Stimulated activated CD4-positive, alpha-beta T cell treated with anti-CD3 and anti-CD28 coated beads, Interleukin-2, amount 100 ng/mL, for 4 hours (primary cell): ENCODE results near the gene LRRC4C.
"Not testable (repeated sequence)": the region's sequence is repeated elsewhere in the genome, so short reads cannot be mapped to it uniquely, and the experiment has no call there.

ENCODE experiments used
- DNase-seq: peaks from one replicate; pipeline ENCODE4 v3.0.0-alpha.2; 2020; ENCODE audit warnings: low read depth

LRRC4C gene

DNA sequence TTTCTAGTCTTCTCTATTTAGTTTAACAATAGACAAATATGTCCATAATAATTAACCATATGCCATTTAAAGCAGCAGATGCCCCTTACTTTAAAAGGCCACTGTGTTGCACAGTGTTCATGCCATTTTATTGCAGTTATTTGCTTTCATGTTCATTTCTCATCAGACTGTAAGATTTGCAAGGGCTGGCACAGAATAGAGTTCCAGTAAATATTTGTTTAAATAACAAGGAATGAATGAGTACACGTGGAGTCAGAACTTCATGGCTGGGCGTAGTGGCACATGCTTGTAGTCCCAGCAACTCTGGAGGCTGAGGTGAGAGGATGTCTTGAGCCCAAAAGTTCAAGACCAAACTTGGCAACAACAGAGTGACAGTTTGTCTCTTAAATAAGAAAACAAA, 1228.6 kb downstream of the LRRC4C start:
- no peak for DNase-seq

DNA sequence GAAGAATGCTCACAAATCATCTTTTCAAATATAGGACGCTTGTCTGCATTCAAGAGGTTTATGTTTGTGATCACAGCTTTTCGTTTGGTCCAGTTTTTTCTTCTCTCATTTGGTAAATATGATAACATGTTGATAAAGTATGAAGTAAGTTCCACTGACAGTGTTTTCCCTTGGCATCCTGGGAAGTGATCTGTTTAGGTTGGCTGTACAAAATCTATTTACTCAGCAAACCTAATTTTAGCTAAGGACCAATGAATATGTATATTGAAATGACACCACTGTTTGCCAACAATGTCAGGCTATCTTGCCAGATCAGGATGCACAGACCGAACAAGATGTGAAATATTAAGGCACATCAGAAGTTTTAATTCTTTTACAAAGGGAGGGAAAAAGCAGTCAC, 1230.8 kb downstream of the LRRC4C start:
- DNase-seq, result no peak

DNA sequence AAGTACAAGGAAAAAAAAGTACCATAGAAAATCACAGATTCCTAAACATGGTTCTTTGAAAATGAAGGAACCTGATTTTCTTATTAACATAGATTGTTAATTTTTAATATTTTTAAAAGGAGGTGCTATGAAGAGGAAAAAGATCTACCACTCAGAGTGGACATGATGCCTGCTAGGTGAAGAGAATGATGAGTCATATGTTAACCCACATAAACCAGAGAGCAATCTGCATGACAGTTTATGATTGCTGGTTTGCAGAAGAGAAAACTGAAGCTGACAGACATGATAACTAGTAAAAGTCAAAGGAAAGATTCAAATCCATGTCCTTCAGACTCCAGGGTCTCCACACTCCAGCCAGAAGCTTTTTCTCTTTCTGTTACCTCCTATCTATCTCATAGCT, 1231.7 kb downstream of the LRRC4C start:
- DNase-seq, result no peak

DNA sequence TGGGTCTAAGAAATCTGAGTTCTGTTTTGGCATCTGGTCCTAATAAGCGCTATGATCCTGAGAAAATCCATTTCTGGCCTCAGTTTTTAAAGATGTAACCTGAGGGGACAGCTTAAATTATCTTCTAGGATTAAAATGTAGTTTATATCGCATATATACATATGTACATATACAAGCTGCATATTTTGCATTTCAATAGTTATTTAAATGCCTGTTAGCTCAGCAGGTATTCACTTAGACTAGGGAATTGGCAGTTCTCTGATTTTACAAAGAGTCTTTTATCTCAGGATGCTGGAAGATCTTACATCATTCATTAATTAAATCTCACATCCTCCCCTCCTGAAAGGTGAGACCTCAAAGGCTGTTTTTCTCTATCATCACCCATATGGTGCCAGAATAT, 1232.8 kb downstream of the LRRC4C start:
- DNase-seq, result no peak

DNA sequence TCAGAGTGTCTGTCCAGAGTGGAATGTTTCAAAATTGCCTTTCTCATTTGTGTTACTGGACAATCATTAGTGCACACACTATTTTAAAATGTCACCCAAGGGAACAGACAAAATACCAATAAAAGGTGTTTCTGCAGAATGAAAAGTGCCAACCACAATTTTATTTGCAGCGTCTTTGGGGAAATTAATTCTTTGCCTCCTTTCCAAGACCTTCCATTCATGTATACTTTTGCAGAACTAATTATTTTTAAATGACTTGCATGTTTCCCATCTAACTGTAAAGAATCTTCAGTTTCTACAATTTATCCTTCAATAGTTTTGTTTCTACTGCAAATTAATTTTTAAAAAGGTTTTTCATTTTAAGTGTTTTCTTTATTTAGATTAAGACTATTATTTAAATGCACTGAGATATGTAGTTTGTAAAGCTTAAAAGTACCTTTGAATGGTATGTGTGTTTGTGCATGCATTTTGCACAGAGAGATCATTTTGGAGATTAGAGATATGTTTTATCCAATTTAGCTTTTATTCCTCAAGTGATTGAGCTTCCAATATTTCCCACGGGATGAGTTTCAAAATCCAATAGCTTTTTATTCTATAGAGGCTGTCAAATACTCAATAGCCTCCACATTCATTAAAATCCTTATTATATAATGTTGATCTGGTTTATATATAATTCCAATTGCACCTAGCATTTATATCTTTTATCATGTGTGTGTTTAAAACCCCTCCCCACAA, 1235.7 kb downstream of the LRRC4C start:
- DNase-seq, result no peak

DNA sequence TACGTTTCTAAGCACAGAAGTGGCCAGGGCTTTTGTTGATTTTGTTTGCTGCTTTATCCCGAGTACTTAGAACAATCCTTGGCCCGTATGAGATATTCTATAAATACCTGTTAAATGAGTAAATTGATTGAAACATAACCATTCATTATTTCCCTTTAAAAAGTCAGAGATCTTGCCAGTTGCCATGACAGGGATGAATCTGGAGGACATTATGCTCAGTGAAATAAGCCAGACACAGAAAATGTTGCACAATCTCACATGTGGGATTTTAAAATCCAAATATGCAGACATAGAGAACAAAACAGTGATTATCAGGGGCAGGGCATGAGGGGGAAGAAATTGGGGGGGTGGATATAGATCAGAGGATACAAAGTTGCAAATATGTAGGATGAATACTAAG, 1240.1 kb downstream of the LRRC4C start:
- no peak for DNase-seq

DNA sequence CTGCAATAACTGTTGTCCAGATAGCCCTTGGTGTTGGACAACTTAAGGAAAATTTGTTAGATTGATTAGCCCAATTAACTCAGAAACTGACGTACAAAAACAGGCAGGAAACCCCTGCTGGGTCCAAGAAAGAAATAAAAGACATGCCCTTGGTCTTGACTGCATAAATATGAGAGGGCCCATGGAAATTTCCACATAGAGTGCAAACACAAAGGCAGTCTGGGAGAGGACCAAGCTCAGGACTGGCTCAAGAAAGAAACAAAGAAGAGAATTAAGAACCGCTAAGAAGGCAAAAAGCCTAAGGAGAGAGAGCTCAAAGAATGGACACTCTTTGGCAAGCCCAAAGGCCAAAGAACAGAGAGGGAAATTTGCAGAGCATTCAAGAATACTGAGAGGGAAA, 1243.9 kb downstream of the LRRC4C start:
- DNase-seq, result no peak

DNA sequence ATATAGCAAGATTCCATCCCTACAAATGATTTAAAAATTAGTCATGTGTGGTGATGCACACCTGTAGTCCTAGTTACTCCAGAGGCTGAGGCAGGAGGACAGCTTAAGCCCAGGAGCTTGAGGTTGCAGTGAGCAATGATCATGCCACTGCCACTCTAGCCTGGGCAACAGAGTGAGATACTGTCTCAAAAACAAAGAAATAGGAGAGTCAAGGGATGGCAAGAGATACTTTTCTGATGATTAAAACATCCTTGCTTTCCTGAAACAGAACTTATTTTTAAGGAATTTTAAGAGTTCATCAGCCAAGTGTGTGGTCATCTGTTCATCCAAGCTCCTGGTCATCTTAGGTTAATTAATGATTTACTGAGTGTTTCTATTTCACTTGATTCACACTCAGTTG, 1252.0 kb downstream of the LRRC4C start:
- DNase-seq, result no peak

DNA sequence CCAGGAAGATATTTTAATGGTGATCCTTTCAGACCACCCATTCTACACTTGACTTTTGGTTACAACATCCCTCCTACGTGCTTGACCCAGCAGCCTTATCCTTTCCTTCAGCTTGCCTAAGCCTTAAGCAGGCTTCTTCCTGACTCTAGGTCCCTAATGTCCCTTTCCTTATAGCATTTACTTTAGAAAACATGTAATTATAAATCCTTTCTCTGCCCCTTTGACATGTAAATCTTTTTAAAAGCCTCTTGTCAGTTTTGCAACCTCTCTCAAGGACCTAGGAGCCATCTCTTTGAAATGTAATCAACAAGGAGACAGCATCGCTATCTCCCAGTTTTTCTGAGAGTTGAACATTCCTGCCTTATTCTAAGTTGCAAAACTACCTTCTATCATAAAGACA, 1255.2 kb downstream of the LRRC4C start:
- no peak for DNase-seq

DNA sequence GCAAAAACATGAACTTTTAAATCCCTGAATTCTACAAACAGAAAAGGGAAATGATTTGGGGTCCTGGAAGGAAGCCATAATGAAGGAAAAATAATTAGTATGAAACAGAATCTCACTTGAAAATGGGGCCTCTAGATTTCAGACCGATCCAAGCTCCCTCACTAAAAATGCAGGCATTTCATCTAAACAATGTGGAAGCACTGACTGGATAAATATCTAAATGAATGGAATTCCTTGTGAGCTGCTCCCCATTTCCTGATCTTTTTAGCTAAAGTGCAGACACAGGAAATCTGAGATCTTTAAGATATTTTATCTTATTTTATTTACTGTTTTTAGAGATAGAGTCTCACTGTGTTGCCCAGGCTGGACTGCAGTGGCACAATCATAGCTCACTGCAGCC, 1255.8 kb downstream of the LRRC4C start:
- DNase-seq, result no peak

DNA sequence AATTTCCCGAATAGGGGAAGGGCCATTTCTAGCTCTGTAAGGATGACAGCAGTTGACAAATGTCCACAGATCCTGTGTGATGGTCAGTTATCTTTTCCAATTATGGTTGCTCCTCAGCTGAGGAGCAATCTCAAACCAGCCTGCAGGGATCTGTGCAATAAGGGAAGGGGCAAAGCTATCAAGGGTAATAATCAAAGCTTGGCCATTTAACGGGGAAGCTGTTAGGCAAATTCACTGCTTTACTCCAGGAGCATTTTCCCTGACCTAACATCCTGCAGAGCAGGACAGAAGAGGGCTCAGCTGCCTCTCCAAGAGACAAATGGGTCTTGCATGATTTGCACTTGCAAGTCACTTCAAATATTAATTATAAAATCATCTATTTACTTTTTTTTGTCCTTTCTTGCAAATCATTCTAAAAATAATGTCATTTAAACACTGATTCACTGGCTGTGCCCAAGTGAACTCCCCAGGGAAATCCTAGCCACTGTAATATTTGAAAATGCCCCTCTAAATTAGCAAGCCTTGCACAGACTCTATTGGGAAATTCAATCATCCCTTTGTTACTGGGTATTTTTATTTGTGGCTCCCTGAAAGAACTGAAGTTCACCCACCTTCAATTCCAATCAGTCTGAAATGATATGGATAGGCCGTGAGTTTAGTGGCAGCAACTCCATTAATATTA, 1256.7 kb downstream of the LRRC4C start:
- no peak for DNase-seq

DNA sequence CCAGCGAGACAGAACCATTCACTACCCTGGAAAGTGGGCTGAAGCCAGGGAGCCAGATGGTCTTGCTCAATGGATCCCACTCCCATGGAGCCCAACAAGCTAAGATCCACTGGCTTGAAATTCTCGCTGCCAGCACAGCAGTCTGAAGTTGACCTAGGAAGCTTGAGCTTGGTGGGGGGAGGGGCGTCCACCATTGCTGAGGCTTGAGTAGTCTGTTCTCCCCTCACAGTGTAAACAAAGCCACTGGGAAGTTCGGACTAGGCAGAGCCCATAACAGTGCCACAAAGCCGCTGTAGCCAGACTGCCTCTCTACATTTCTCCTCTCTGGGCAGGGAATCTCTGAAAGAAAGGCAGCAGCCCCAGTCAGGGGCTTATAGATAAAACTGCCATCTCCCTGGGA, 1266.9 kb downstream of the LRRC4C start:
- not testable (repeated sequence) for DNase-seq

DNA sequence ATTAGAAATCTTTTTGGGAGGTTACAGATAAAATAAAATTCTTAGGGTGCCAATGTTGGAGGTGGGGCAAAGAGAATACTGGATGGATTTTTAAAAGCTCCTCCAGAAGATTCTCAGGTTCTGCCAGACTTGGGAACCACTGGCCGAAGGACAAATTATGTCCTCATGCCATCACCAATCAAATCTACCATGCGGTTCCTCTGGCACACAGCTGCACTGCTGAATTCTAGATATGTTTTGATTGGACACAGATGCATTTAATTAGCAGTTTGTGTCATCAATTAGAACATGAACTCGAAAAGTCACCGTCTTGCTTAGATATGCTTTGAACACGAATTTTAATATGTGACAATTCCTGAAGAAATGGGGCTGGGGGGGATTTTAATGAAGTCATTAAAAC, 1269.2 kb downstream of the LRRC4C start:
- no peak for DNase-seq

DNA sequence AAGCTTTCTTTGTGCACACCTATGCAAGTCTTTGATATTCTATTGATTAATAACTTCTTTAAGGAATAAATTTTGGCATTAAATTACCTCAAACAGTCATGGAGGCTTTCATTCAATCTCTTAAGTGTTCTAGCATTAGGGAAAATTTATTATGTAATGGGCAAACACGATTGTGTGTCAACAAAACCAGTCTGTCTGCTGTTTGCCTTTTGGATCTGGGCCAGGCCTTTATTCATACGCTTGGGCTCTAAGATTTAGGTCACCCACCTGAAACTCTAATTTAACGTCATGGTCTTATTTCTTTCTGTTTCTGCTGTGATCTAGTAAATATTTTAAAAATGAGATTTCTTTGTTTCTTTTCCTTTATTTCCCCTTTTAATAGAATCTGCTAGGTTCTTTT, 1270.6 kb downstream of the LRRC4C start:
- DNase-seq, result no peak

DNA sequence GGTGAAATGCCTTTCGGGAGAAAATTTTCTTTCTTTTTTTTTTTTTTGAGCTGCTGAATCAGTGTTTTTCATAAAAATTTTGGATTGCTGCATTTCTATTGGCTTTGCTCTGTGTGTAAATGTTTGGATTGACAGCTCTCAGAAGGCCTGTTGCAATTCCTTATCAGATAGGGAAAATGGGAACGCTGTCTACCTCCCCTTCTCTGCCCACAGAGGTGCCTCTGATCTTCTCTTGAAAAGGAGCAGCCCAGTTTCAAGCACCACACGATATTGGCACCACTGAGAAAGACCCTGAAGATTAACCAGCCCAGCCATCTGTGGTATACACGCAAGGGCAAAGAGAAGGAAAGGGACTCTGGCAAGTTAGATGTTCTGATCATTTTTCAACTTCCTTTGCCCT, 1272.2 kb downstream of the LRRC4C start:
- no peak for DNase-seq

DNA sequence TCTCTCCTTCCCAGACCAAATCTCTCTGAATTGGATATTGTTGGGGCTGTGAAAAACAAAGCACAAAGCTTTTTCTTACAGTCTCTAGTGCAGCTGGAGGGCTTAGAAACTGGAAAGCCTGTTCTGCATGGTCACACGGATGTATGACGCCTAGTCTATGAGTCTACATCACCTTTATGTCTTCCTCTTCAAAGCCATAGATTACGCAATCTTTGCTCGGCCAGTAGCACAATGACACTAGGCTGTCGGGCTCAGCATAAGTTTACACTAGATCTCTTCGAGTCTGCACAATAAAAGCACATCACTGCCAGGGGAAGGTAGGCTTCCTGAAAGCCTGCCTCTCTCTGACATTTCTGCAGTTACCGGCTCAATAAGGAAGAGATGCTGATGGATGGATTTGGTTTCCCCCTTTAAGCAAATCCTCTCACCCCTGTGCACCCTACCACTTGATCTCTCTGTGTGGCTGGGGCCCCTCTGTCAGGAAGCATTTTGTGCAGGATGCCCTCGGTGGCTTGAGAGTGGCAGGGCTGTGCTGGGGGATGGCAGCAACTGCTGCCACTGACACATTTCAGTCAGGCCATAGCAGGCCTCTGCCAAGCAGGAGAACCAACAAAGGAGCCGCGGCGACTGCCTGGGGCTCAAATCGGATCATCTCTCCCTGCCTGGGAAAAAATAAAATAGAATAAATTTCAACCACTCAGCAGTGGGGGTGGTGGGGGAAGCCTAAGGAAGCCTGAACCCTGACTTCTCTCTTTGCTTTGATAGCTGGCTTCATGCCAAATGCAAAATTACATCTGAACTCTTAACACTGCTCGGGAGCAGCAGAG, 1272.8 kb downstream of the LRRC4C start:
- no peak for DNase-seq

DNA sequence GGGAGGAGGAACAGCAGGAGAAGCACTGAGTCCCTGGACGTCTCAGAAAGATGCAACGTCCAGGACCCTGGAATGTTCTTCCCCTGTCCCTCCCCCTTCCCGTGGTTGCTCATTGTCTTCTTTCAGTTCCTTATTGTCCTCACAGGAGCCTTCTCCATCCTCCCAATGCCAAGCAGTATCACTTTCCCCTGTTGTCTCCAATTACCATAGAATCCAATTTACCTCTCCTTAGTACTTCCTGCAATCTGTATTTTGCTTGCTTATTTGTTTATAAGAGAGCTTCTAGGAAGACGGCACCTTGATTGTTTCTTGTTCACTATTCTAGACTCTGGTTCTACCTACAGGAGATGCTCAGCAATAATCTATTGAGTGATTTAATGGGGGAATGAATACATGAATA, 1273.7 kb downstream of the LRRC4C start:
- no peak for DNase-seq

DNA sequence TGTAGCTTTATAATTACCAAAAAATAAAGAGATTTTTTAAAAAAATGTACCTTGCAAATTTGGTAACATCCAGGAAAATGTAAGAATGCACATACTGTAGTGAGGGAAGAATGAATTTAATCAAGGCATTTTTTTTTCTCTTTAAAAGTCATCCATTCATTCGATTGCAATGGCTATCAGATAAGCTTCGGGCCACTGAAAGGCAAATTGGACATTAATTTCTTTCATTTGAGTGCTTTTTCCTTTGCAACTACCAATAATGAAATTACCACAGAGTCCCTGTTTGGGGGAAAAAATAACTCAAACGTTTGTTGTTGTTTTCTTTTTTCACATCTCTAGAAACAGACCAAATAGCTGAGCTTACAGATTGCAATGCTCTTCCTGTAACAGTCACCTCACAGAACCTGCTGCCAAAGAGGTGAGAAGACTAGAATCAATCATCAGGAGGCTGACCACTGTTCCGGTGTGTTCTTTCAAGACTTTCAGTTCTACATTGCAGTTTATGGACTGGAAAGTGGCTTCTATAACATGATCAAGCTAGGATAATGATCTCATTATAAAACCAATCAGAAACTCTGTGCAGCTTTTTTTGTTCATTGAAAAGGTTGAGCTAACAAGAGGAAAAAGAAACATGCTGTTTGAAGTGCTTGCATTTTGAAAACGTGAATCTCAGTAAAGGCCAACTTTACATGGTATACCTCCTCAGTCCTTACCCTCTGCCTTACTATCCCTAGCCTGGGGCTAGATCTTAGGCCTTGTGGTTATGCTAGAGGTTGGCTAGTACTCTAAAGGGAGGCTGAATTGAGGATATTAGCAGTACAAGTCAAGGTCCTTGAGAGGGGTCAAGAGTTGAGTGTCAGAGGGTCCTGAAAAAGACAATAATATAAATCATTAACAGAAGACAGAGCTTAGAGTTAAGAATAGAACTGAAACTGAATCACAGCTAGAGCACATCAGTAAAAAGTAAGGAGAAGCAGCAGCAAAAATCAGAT, 1276.1 kb downstream of the LRRC4C start:
- DNase-seq, result no peak

DNA sequence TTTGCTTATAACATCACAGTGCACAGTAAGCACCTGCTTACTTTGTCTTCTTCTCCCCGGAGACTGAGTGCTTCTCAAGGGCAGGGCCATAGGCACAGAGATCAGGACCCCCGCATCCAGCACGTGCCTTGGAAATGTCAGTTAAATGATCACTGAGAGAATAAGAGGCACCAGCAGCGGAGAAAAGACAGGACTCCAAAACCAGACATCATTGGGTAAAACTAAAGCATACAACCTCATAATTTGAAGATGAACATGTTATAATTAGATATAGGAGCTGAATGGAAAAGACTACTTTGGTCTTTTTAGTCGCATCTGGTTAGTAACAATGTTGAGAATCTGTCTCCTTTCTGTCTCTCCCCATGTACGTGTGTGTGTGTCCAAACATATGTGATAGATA, 1279.9 kb downstream of the LRRC4C start:
- no peak for DNase-seq

DNA sequence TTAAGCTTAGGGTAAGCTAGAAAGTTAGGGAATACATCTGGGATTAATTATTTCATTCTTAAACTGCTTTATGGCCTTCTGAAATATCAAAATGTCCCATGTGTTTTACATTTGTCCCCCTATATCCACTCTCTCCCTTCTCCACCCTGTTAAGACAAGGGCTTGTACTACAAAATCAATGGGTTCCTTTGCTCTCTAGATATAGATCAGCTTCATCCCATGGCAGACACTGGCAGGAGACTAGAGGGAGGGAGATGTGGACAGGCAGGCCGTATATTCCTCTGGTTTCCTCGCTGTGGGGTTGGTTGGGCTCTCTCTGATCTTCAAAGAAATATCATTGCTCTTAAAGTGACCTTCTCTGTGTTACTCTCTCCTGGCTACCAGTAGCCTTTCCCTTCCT, 1281.0 kb downstream of the LRRC4C start:
- DNase-seq, result no peak

DNA sequence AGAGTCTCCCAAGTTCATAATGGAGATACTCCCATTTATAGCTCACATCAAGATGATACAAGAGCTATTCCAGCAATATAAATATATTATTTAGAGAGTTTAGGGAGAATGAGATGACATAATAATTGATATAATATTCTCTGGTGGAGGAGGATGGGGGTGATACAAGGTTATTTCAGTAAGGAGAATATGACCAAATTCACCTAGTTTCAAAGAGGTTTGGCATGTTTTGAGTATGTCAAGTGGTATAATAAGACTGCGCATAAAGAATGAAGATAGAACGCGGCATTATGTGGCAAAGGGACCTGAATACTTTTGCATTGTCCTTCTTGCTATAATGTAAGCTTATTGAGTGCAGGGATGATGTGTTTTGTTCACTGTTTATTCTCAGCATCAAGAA, 1283.5 kb downstream of the LRRC4C start:
- DNase-seq, result no peak

DNA sequence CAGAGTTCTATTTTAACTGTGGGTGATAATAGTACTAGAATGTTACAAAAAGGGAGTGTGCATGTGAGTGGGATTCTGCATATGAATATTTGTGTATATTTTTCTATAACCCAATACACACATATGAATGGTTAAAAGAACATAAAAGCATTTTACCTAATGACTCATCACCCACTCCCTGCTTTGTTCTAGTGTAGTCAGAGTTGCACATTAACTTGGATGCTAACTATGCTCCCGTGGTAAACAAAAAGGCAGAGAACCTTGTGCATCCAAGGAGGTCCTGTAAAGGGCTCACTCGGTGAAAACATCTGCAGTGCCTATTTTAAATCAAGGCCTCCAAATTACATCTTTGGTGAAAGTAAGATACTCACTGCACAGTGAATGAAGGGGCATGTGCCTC, 1289.4 kb downstream of the LRRC4C start:
- DNase-seq, result no peak
